GM10266 (cell line): ENCODE measurements around the gene PPP1R1B.

ENCODE experiments used
- DNase-seq: peaks from one replicate; pipeline ENCODE4 v3.0.0; 2012; ENCODE audit errors: extremely low spot score
- TF ChIP-seq, protein P1 (sequence below): IDR thresholded peaks from 2 replicates; pipeline ENCODE4 v1.5.1; 2012; ENCODE audit warnings: mild to moderate bottlenecking, low read depth; ENCODE audit not compliant: control insufficient read depth, insufficient read depth; ENCODE audit errors: missing control alignments

PPP1R1B gene

GRCh38 chr17:39597372-39598046 lies 29.2 kb upstream of the PPP1R1B start:
- TF ChIP-seq, protein P1, sequence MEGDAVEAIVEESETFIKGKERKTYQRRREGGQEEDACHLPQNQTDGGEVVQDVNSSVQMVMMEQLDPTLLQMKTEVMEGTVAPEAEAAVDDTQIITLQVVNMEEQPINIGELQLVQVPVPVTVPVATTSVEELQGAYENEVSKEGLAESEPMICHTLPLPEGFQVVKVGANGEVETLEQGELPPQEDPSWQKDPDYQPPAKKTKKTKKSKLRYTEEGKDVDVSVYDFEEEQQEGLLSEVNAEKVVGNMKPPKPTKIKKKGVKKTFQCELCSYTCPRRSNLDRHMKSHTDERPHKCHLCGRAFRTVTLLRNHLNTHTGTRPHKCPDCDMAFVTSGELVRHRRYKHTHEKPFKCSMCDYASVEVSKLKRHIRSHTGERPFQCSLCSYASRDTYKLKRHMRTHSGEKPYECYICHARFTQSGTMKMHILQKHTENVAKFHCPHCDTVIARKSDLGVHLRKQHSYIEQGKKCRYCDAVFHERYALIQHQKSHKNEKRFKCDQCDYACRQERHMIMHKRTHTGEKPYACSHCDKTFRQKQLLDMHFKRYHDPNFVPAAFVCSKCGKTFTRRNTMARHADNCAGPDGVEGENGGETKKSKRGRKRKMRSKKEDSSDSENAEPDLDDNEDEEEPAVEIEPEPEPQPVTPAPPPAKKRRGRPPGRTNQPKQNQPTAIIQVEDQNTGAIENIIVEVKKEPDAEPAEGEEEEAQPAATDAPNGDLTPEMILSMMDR: no peak
- DNase-seq: no peak

- TF ChIP-seq, protein P1: no peak
- no peak for DNase-seq
Measured at GRCh38 chr17:39598047-39598481, 28.7 kb upstream of the PPP1R1B start.

DNA sequence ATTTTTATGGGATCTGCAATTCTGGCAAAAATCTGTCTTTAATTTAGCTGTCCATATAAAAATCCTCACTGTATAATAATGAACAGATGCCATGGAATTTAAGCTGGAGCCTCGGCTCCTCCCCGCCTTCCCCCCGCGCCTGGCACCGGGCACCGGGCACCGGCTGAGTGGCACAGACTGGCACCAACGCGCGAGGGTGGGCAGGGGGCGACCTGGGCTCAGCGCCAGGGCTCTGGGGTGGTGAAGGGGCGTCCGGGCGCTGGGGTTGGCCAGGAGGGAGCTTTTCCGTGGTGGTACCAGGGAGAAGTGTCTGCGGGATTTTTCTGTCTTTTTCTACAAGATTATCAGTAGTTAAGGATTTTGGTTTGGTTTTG lies 28.1 kb upstream of the PPP1R1B start:
- TF ChIP-seq, protein P1: no peak
- DNase-seq: no peak

DNA sequence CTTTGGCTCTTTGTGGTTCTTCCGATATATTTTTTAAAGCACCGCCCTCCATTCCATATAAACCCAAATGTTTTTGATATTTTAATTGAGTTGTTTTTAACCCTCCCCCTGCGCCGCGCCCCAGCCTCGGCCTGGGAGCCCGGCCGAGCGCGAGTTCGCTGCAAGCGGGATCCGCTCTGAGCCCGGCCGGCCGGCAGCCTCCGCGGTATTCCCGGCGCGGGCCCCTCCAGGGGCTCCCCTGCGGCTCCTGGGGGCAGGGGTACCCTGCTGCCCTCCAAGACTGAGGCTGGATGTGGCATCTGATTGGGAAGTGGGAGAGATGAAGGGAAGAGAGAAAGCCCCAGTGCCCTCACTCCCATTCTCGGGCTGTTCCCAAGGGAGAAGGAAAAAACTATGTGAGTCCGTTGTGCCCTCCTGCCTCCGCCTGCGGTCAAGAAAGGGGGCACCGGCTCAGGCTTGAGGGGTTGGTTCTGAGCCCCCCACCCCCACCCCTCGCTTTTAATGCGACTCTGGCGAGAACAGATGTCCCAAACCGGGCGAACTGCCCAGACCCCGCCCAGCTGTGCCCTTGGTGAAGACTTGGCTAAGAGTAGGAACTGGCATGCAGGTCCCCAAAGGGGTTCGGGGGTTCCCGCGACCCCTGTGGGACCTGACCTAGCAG lies 27.6 kb upstream of the PPP1R1B start:
- TF ChIP-seq, protein P1: no peak
- DNase-seq: no peak

- TF ChIP-seq, protein P1: no peak
- DNase-seq: no peak
Measured at GRCh38 chr17:39599665-39600231, 27.0 kb upstream of the PPP1R1B start.

DNA sequence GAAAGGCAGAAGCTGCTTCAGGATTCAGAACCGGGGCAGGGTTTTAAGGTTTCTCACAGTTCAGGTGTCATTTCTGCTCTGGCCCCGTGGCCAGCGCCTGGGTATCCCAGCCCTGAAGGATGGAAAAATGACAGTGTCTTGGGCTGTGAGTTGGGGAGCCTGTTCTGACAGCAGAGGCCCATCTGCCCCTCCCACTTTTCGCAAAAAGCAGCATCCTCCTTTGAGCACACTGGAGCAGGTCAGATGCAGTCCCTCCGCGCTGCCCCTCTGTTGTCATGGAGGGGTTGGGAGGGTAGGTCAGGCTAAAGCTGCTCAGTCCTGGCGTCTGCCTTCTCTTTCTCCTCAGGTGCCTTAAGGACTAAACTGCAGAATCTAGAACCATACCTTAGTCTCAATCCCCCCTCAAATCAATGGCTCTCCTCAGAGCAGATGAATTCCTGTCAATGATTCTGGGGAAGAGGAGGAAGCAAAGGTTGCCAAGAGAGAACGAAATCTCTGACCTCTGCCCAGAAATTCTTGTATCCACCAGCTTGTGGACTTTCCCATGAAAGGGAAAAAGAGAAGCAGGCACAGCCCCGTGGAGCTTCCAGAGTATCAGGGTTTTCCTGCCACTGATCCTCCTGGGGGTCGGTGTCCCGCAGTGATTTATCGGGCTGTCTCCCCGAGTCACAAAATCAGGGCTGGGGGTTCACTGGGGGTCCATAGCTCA lies 26.3 kb upstream of the PPP1R1B start:
- no peak for DNase-seq
- TF ChIP-seq, protein P1: no peak

GRCh38 chr17:39600997-39601597 lies 25.7 kb upstream of the PPP1R1B start:
- no peak for DNase-seq
- TF ChIP-seq, protein P1: no peak
